ENCODE results near the gene MACROD2. TPM values are rescaled to one million over a fixed set of nuclear protein-coding genes. Genes with fewer than 3 reads are reported as not detected.
"Not testable (repeated sequence)": the region's sequence is repeated elsewhere in the genome, so short reads cannot be mapped to it uniquely, and the experiment has no call there.

Gene MACROD2
- total RNA-seq, 2 donors from 2014 or later, result not detected

DNA sequence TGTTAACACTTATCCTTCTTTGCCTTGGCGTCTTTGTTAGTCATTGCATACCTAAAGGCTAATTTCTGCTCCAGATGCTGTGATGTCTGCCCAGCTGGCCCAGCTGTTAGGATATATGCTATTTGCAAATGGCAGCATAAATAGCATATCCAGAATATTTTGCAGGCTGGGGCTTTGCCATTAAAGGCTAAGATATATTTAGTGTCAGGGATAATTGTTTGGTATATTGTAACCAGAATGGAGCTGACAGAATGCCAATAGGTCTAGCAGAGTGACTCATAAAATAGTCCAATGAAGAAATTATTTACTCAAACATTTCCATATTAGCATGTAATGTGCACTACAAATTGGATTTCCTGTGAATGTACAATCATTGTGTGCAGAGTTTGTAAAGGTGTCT, 926.2 kb downstream of the MACROD2 start:
- ATAC-seq (replicated peaks in 1 of 2), result no peak
- H3K27ac Mint-ChIP-seq, result no peak overlapping the region
- no peak for DNase-seq
- H3K27me3 Mint-ChIP-seq (ENCODE audit: low read depth), result no peaks in the 10 kb centered on the region
- no peaks in the 10 kb centered on the region for H3K4me1 Mint-ChIP-seq (ENCODE audit: low read depth)
- no peak overlapping the region for H3K4me3 Mint-ChIP-seq
- peaks cover 4 to 8% of the 10 kb centered on the region in 2 donors for H3K9me3 Mint-ChIP-seq
- H3K36me3 Mint-ChIP-seq (ENCODE audit: insufficient read depth in 2 of 2), result no peaks in the 10 kb centered on the region

DNA sequence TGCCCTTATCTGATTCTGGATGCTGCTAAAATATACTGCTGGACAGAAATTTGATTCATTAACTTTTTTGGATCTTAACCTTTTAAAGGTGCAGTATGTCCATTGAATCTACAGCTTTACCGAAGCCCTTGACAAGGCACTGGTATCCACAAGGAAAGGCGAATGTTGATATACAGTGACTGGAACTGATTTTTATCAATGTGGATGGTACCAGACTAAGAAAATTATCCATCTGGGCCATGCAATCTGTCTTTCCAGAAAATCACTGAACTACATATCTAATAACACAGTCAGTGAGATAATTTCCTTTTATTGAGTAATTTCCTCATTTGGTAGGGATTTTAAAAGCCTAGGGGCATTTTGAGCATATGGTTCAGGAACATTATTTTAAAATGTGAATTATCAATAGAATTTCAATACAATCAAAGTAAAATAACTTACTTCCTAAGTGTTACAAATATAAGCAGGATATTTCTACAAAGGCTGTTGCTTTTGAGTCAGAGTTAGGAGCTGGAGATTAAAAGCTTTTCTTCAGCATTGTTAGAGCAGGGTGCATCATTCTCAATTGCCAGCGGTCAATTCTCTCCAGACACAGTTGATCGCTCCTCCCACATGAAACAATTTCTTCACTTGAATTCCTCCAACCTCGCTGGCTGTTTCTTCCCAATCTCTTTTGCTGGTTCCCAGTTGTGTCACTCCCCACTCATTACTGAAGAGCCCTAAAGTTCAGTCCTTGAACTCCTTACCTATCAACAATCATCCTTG, 927.4 kb downstream of the MACROD2 start:
- H3K9me3 Mint-ChIP-seq, result peaks cover 3 to 6% of the 10 kb centered on the region in 2 donors
- H3K36me3 Mint-ChIP-seq (ENCODE audit: insufficient read depth in 2 of 2), result no peaks in the 10 kb centered on the region
- ATAC-seq (replicated peaks in 1 of 2) (no peak), DNase-seq (no peak)
- H3K4me3 Mint-ChIP-seq, result no peak overlapping the region
- no peaks in the 10 kb centered on the region for H3K4me1 Mint-ChIP-seq (ENCODE audit: low read depth)
- no peak overlapping the region for H3K27ac Mint-ChIP-seq
- H3K27me3 Mint-ChIP-seq (ENCODE audit: low read depth), result no peaks in the 10 kb centered on the region

GRCh38 chr20:14924433-14924832, 929.1 kb downstream of the MACROD2 start:
- no peaks in the 10 kb centered on the region for H3K27me3 Mint-ChIP-seq (ENCODE audit: low read depth)
- ATAC-seq (replicated peaks in 1 of 2), result no peak

DNA sequence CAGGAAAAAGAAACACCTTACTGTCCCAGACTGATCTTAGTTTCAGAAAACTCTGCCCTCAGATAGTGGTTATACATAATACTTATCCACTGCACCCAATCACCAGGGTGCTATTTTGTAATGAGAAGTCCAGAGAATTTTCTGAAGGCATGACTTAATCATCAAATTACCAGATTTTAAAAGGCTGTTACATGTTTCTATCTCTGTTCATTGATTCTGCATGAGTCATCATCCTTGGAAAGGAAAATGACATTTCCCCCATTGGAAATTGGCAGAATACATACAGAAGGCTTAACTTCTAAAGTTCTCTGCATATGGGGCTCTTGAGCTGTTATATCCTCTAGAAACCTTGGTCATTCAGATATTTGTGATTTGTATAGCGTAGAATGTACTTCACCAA, 930.0 kb downstream of the MACROD2 start:
- ATAC-seq (replicated peaks in 1 of 2), result no peak
- H3K27me3 Mint-ChIP-seq (ENCODE audit: low read depth), result no peaks in the 10 kb centered on the region
- H3K36me3 Mint-ChIP-seq (ENCODE audit: insufficient read depth in 2 of 2), result no peaks in the 10 kb centered on the region

More at GRCh38 chr20:14924433-14924832, 929.1 kb downstream of the MACROD2 start:
- no peak for DNase-seq
- Mint-ChIP-seq H3K27ac (no peak overlapping the region), H3K4me1 (ENCODE audit: low read depth) (no peaks in the 10 kb centered on the region), H3K36me3 (ENCODE audit: insufficient read depth in 2 of 2) (no peaks in the 10 kb centered on the region), H3K9me3 (peaks cover 4 to 8% of the 10 kb centered on the region in 2 donors), H3K4me3 (no peak overlapping the region)

DNA sequence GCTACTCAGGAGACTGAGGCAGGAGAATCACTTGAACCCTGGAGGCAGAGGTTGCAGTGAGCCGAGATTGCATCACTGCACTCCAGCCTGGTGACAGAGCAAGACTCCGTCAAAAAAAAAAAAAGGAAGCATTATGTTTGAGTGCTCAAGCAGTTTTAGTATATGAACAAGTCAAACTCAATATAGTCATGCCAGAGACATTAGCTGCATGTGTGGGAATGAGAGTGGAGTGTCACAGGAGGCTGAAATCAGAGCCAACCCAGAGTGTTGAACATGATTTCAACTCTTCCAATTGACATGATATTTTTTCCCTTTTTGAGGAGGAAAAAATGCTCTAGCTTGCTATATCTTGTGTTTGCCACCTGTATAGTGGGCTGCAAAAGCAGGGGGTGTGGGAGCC, 931.1 kb downstream of the MACROD2 start:
- not testable (repeated sequence) for H3K27ac Mint-ChIP-seq; ATAC-seq (replicated peaks in 1 of 2); H3K27me3 Mint-ChIP-seq (ENCODE audit: low read depth); H3K9me3 Mint-ChIP-seq; H3K36me3 Mint-ChIP-seq (ENCODE audit: insufficient read depth in 2 of 2); H3K4me1 Mint-ChIP-seq (ENCODE audit: low read depth); DNase-seq; H3K4me3 Mint-ChIP-seq

More for the DNA sequence above, 930.0 kb downstream of the MACROD2 start:
- H3K9me3 Mint-ChIP-seq, result peaks cover 4 to 8% of the 10 kb centered on the region in 2 donors
- no peak overlapping the region for H3K4me3 Mint-ChIP-seq
- H3K4me1 Mint-ChIP-seq (ENCODE audit: low read depth), result no peaks in the 10 kb centered on the region
- no peak overlapping the region for H3K27ac Mint-ChIP-seq
- no peak for DNase-seq

- H3K36me3 Mint-ChIP-seq (ENCODE audit: insufficient read depth in 2 of 2), result no peaks in the 10 kb centered on the region
- H3K9me3 Mint-ChIP-seq, result peaks cover 4 to 6% of the 10 kb centered on the region in 2 donors
- no peaks in the 10 kb centered on the region for H3K27me3 Mint-ChIP-seq (ENCODE audit: low read depth)
- no peak overlapping the region for H3K27ac Mint-ChIP-seq
- ATAC-seq (replicated peaks in 1 of 2), result no peak
- no peak overlapping the region for H3K4me3 Mint-ChIP-seq
- DNase-seq, result no peak
- H3K4me1 Mint-ChIP-seq (ENCODE audit: low read depth), result no peaks in the 10 kb centered on the region
These were observed 932.8 kb downstream of the MACROD2 start for GRCh38 chr20:14928083-14928482.

- no peak for ATAC-seq (replicated peaks in 1 of 2)
- H3K36me3 Mint-ChIP-seq (ENCODE audit: insufficient read depth in 2 of 2), result no peaks in the 10 kb centered on the region
These were observed 934.1 kb downstream of the MACROD2 start for GRCh38 chr20:14929388-14929787.

DNA sequence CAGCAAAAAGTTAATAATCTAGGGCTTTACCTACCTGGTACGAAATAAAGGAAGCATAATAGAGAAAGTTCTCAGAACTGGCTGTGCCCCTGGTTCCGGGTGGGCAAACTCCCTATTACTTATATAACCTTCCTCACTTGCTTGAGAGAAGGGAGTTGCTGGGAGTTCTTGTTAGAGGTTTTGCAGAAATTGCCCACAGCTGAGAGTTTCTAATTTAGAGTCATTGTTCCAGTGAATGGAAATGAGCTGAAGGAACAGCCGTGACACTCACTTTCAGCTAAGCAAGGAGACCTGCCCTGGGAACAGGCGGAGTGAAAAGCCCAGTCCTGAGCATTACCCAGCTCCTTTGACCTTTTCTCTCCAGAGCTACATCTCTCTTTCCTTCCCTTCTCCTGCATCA, 936.7 kb downstream of the MACROD2 start:
- Mint-ChIP-seq H3K9me3 (peaks cover 1 to 12% of the 10 kb centered on the region in 2 donors), H3K27me3 (ENCODE audit: low read depth) (no peaks in the 10 kb centered on the region), H3K4me1 (ENCODE audit: low read depth) (no peaks in the 10 kb centered on the region), H3K4me3 (no peak overlapping the region), H3K27ac (no peak overlapping the region), H3K36me3 (ENCODE audit: insufficient read depth in 2 of 2) (no peaks in the 10 kb centered on the region)
- DNase-seq (no peak), ATAC-seq (replicated peaks in 1 of 2) (no peak)

More at GRCh38 chr20:14929388-14929787, 934.1 kb downstream of the MACROD2 start:
- DNase-seq, result no peak
- H3K4me1 Mint-ChIP-seq (ENCODE audit: low read depth), result no peaks in the 10 kb centered on the region
- H3K4me3 Mint-ChIP-seq, result no peak overlapping the region
- peaks cover 1 to 2% of the 10 kb centered on the region in 2 donors for H3K9me3 Mint-ChIP-seq
- no peak overlapping the region for H3K27ac Mint-ChIP-seq
- no peaks in the 10 kb centered on the region for H3K27me3 Mint-ChIP-seq (ENCODE audit: low read depth)

- Mint-ChIP-seq H3K36me3 (ENCODE audit: insufficient read depth in 2 of 2) (no peaks in the 10 kb centered on the region), H3K4me1 (ENCODE audit: low read depth) (no peaks in the 10 kb centered on the region), H3K4me3 (no peak overlapping the region), H3K9me3 (peaks cover 0 to 14% of the 10 kb centered on the region in 2 donors), H3K27me3 (ENCODE audit: low read depth) (no peaks in the 10 kb centered on the region), H3K27ac (no peak overlapping the region)
- DNase-seq (no peak), ATAC-seq (replicated peaks in 1 of 2) (no peak)
These were observed 940.0 kb downstream of the MACROD2 start for GRCh38 chr20:14935285-14935684.

DNA sequence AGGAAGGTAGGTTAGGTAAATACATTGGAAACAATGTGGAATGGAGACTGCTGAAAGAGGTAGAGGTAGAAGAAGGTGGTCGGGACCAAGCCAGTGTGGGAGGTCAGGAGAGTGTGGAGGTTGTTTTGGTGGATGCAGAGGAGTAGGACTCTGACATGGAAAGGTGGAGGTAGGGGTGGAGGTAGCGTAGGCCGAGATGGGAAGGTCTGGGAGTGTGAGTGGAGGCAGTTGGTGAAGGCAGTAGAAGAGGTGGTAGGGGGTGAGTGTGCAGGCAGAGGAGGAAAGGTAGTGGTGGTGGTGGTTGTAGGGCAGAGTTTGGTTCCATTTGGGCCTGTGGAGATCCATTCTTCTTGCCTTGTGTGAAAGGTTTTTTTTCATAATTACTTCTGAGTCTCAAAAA, 941.7 kb downstream of the MACROD2 start:
- ATAC-seq (replicated peaks in 1 of 2), result no peak
- no peak for DNase-seq
- H3K4me1 Mint-ChIP-seq (ENCODE audit: low read depth), result no peaks in the 10 kb centered on the region
- peaks cover 5 to 16% of the 10 kb centered on the region in 2 donors for H3K9me3 Mint-ChIP-seq
- no peak overlapping the region for H3K4me3 Mint-ChIP-seq
- H3K27ac Mint-ChIP-seq, result no peak overlapping the region
- no peaks in the 10 kb centered on the region for H3K27me3 Mint-ChIP-seq (ENCODE audit: low read depth)
- peaks cover 0 to 3% of the 10 kb centered on the region in 2 donors for H3K36me3 Mint-ChIP-seq (ENCODE audit: insufficient read depth in 2 of 2)

DNA sequence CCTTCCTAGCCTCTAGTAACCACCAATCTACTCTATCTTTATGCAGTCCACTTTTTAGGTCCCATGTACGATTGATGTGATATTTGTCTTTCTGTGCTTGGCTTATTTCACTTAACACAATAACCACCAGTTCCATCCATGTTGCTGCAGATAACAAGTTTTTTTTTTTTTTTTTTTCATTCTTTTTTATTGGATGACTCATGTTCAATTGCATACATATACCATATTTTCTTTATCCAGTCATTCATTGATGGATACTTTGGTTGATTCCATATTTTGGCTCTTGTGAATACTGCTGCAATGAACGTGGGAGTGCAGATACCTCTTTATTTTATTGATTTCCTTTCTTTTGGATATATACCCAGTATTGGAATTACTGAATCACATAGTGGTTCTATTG, 942.5 kb downstream of the MACROD2 start:
- no peak for ATAC-seq (replicated peaks in 1 of 2)
- Mint-ChIP-seq H3K4me1 (ENCODE audit: low read depth) (no peaks in the 10 kb centered on the region), H3K27me3 (ENCODE audit: low read depth) (no peaks in the 10 kb centered on the region), H3K36me3 (ENCODE audit: insufficient read depth in 2 of 2) (peaks cover 0 to 3% of the 10 kb centered on the region in 2 donors), H3K27ac (no peak overlapping the region), H3K9me3 (peaks cover 5 to 16% of the 10 kb centered on the region in 2 donors), H3K4me3 (no peak overlapping the region)
- no peak for DNase-seq

DNA sequence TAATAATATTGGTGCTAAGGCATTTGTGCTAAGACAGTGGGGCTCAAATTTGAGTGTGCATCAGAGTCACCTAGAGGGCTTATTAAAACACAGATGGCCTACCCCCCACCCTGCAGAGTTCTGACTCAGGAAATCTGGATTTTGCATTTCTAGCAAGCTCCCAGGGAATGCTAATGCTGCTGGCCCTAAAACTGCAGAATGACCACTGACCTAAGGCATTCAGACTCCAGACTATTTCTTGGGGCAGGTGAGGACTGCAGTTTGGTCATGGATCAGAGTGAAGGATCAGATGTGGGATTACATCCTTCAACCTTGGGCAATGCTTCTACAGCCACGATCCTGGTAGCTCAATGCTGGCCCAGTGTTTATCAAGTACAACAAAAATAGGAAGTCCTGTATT, 952.2 kb downstream of the MACROD2 start:
- H3K4me3 Mint-ChIP-seq, result no peak overlapping the region
- no peak for DNase-seq
- ATAC-seq (replicated peaks in 1 of 2), result no peak

DNA sequence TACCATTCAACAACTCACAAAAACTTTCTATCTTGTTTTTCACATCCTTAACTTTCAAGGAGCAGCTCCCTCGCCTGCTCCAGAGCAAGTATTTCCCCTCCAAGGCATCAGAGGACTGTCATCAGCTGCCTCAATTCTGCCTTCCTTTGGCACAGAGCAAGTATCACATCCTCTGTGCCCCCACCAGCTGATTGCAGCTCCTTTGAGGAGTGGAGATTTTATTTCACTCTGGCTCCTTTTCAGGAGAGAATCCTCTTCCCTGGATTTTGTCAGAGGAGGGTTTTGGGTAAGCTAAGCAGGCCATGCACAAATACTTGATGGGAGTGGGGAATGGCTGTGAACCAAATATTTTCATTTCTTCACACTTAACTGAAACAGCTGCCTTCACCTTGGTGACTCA, 952.6 kb downstream of the MACROD2 start:
- no peaks in the 10 kb centered on the region for H3K36me3 Mint-ChIP-seq (ENCODE audit: insufficient read depth in 2 of 2)
- H3K27me3 Mint-ChIP-seq (ENCODE audit: low read depth), result no peaks in the 10 kb centered on the region
- H3K4me3 Mint-ChIP-seq, result no peak overlapping the region
- H3K9me3 Mint-ChIP-seq, result peaks cover 5 to 14% of the 10 kb centered on the region in 2 donors
- H3K4me1 Mint-ChIP-seq (ENCODE audit: low read depth), result no peaks in the 10 kb centered on the region
- H3K27ac Mint-ChIP-seq, result no peak overlapping the region
- DNase-seq, result no peak
- no peak for ATAC-seq (replicated peaks in 1 of 2)

More for the DNA sequence above, 952.2 kb downstream of the MACROD2 start:
- Mint-ChIP-seq H3K27me3 (ENCODE audit: low read depth) (no peaks in the 10 kb centered on the region), H3K36me3 (ENCODE audit: insufficient read depth in 2 of 2) (no peaks in the 10 kb centered on the region), H3K4me1 (ENCODE audit: low read depth) (no peaks in the 10 kb centered on the region), H3K27ac (no peak overlapping the region), H3K9me3 (peaks cover 5 to 14% of the 10 kb centered on the region in 2 donors)

GRCh38 chr20:14948416-14948815, 953.1 kb downstream of the MACROD2 start:
- Mint-ChIP-seq H3K36me3 (ENCODE audit: insufficient read depth in 2 of 2) (no peaks in the 10 kb centered on the region), H3K9me3 (peaks cover 5 to 14% of the 10 kb centered on the region in 2 donors), H3K27ac (no peak overlapping the region), H3K4me3 (no peak overlapping the region), H3K4me1 (ENCODE audit: low read depth) (no peaks in the 10 kb centered on the region), H3K27me3 (ENCODE audit: low read depth) (no peaks in the 10 kb centered on the region)
- DNase-seq, result no peak
- ATAC-seq (replicated peaks in 1 of 2), result no peak

Measured in activated T-cell treated with anti-CD3 and anti-CD28 coated beads, Interleukin-2, amount 50 U/mL, for 72 hours (primary cell).